Inflammatory macrophage (primary cell): Measurements from ENCODE around the gene S100A12.

Source experiments
- DNase-seq, 2 donors: peaks; one replicate each; pipeline ENCODE4 v3.0.0-alpha.2; 2020 to 2022

The S100A12 gene

DNA sequence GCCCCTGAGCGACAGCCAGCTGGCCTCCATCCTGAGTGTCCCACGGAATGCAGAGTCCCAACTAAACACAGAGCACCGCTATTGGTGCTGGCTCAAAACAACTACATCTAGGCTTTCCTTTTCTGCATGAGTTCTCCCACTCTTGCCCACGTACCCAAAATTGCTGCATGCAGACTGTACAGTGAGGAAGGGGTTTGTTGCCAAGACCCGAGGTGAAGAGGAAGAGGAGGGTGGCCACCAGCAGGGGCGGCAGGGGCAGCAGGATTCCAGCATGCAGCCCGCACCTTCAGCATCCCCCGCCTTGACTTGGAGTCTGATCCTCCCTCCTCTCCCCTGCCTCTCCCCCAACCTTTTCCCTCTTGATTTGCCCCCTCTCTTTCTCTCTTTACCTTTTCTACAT is 9.7 kb downstream of the S100A12 start:
- DNase-seq = no peak

DNA sequence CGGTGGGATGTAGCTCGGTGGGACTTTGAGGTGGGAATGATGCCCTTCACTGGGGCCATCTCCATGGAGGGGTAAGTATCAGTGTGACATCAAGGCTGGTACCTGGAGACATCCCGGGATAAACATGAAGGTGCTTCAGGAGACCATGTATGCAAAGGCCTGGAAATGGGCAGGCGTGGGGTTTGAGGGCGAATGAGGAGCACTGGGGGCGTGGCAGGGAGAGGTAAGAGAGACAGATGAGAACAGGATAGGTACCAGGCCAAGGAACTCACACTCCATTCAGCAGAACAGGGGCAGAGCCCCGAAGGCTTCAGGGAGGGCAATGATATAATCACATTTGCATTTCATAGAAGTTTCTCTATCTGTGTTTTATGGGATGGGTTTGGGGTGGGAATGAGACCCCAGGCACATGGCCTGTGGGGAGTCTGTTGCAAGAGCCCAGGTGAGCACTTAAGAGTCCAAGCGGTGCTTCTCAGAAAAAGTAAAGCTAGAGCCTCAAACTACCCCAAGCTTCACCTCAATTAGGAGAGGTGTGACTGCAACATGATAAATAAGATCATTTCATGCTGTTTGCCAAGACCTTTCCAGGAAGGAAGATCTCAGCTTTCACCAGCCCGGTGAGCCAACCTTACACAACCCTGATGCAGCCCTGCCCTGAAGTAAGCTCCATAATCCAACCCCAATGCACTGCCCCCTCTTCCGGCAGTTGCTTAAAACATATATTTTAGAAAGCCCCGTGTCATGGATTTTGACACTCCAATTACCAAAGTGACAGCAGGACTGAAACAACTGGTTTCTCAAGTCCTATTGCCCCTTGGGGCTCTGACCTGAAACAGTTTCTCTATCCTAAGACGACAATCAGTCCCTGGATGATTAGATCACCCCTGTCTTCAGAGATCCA is 10.4 kb downstream of the S100A12 start:
- peak; percentile 82 to 86 for DNase-seq

- DNase-seq = peak in 1 of 2 donors; percentile 25
Measured at GRCh38 chr1:153364156-153364555, 11.3 kb downstream of the S100A12 start.

DNA sequence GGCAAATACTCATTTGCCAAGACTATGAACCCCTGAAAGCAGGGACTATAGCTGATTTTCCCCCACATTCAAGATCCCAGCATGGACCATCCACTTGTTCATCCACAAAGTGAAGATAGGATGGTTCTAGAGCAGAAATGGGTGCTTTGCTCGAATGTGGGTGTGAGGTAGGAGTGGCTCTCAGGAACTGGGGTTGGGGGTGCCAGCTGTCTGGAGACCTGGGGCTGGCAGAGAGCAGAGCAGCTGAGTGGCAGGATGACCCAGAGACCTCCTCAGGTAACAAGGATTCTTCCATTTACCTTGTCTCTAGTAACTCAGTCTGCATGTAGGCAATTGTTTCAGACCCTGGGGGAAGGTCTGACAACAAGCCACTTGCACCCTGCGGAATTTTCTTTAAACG is 11.8 kb downstream of the S100A12 start:
- DNase-seq = no peak

- no peak for DNase-seq
Measured at GRCh38 chr1:153362187-153362775, 13.1 kb downstream of the S100A12 start.

GRCh38 chr1:153361480-153362109 is 13.8 kb downstream of the S100A12 start:
- DNase-seq = no peak

GRCh38 chr1:153360592-153361479 is 14.6 kb downstream of the S100A12 start:
- DNase-seq = no peak

DNA sequence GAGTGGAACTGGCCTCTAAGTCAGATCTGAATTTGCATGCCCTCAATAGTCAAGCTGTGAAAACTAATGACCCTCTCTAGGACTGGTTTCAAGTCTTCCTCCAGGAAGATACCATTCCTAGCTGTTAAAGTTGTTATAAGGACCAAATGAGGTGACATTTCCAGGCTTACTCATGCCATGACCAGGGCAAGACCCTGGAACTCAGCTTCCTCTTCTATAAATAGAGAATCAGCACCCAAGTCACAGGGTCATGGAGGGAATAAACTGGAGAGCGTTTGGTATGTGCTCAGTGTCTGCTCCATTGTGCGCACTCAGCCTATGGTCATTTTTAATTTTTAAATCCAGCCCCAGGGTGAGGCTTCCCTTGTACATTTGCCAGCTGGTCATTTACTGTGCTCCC is 15.2 kb downstream of the S100A12 start:
- peak; percentile 73 to 78 for DNase-seq

DNA sequence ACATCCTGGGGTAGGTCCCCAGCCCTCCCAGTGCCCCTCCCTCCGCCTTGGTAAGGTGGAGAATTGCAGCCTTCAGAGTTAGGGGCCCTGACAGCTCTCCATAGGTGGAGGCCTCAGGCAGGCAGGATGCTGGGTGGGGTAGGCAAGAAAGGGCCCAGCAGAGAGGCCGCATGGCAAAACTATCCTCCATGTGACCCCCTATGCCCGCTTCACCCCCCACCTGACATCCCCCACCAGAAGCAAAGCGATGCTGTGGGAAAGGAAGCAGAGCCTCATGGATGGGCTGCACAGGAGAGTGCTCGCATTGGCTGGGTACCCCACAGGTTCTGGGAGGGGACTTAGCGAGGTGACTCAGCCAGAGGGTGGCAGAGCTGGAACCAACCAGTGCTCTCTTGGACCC is 16.2 kb downstream of the S100A12 start:
- DNase-seq = no peak

- no peak for DNase-seq
Measured at GRCh38 chr1:153358691-153358975, 16.8 kb downstream of the S100A12 start.

DNA sequence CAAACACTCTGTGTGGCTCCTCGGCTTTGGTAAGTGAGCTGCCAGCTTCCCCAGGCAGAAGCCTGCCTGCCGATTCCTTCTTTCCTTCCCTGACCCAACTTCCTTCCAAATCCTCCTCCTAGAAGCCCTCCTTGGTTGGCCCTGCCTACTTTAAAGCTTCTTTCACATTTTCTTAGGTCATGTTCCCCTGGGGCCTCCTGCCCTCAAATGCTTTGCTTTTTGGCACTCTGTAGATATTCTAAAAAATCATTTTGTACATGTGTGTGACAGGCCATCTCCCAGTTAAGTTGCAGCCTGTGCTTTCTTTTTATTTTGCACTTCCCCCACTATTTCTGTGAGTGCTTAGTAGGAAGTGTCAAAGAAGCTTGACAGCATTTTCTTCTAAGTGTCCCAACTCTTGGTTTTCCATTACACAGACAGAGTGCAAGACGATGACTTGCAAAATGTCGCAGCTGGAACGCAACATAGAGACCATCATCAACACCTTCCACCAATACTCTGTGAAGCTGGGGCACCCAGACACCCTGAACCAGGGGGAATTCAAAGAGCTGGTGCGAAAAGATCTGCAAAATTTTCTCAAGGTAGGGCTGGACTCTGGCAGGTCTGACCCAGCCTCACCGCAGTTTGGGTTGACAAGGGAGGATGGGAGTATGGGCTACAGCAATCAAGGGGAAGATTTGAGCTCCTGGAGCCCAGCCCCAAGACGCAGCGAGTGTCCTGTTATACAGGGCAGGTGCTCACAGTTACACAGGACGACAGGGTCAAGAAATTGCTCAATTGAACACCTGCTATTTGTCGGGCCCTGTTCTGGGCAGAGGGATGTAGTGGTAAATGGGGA is 17.3 kb downstream of the S100A12 start, which contains the start of gene S100A9:
Gene S100A9 (plus strand): TSS at position 2 of the 838 bp plus-strand sequence. CDS start 430 bp downstream, at position 432.
- DNase-seq = peak; percentile 70 to 74

DNA sequence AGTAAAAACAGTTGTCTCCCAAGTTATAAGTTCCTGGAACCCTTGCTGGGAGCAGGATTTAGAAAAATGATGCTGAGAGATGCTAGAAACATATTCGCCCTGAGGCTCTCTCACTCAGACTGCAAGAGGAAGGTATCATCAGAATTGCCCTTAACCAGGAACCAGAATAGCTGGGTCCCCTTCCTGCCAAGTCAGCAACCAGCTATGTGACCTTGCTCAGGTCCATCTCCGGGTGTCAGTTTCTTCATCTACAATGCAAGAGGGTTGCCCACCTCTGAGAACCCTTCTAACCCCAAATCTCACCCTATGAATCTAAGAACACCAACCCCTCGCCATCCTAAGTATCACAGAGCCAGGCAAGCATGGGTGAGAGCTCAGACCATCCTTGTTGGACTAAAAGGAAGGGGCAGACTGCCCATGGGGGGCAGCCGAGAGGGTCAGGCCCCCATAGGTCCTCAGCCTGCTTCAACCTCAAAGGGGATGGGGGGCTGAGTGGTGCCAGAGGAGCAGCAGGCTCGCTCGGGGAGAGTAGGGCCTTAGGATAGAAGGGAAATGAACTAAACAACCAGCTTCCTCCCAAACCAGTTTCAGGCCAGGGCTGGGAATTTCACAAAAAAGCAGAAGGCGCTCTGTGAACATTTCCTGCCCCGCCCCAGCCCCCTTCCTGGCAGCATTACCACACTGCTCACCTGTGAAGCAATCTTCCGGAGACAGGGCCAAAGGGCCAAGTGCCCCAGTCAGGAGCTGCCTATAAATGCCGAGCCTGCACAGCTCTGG is 18.2 kb downstream of the S100A12 start:
- peak; percentile 93 to 98 for DNase-seq

GRCh38 chr1:153356392-153357075 is 18.9 kb downstream of the S100A12 start:
- no peak for DNase-seq

- peak; percentile 84 to 89 for DNase-seq
Measured at GRCh38 chr1:153355445-153356071, 19.9 kb downstream of the S100A12 start.

- DNase-seq = no peak
Measured at GRCh38 chr1:153354515-153355193, 20.8 kb downstream of the S100A12 start.

DNA sequence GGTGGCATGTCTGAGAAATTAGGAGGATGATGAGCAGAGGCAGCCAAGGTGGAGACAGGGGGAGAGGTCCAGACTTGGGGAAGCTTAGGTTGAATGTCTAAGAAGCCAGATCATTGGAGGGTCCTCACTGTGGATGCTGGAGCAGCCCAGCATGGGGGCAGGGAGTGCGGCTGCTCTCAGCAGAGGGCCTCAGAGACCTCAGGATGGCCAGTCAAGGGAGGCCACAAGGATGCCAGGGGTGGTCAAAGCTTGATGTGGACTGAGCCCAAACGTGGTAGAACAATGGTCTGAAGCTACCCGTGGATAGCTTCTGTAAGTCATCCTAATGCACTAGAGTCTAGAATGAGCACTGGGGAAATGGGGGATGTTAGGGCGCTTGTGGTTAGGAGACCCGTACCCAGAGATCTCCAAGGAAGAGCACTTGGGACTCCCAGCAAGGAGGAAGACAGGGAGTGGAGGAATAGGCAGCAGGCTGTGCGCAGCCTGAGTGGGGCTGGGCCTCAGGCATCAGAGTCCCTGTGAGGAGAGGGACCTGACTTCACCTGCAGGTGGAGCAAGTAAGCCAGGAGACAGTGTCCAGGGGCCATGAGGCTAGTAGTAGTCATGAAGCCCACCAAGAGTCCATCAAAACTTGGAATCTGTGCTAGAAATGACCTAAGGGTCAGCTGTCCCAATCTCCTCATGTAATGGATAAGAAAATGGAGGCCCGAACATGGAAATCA is 22.0 kb downstream of the S100A12 start:
- DNase-seq = no peak

DNA sequence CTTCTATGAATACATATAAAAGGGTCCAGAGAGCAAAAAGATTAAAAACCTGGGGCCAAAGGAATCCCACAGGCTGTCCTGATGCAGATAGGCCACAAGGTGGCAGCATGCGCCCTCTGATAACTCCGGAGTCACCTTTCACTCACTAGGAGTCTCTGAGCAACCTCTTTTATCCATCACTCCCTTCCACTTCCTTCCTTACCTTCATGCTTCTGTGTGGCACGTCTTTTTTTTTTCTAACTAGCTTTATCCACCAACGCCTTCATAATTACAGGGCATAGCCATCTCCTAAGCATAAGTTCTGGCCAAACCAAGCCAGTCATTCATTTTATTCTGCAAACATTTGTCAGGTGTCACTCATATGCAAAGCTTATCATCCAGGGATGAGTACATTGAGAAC is 22.9 kb downstream of the S100A12 start:
- peak; percentile 74 to 75 for DNase-seq

DNA sequence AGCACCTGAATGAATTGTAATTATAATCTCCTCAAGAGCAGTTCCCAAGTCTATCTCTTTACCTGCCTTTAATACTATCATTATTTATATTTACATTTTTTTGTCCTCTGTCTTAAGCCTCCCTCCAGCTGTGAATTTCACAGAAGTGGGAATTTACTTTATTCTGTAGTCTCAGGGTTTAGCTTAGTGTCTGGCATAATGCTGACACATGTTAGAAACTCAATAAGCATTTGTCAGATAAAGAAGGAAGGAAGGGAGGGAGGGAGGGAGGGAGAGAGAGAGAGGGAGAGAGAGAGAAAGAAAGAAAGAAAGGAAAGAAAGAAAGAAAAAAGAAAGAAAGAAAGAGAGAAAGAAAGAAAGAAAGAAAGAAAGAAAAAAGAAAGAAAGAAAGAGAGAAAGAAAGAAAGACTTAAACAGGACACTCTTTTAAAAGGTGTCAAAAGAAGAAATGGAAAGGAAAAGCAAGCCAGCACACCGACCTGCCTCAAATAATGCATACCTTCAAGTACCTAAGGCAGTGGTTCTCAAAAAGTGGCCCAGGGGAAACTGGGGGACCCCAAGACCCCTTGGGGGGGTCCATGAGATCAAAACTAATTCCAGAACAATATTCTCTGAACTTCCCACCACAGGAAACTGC is 25.0 kb downstream of the S100A12 start:
- DNase-seq = no peak
